Measurements from ENCODE around the gene PMEL. TPM values are rescaled to one million over a fixed set of nuclear protein-coding genes. Genes with fewer than 3 reads are reported as not detected.
A peak's percentile ranks its signal among the peaks of the same experiment; 100 is the strongest.
"Not testable (repeated sequence)": the region's sequence is repeated elsewhere in the genome, so short reads cannot be mapped to it uniquely, and the experiment has no call there.

The PMEL gene
- total RNA-seq: 0.52 TPM

DNA sequence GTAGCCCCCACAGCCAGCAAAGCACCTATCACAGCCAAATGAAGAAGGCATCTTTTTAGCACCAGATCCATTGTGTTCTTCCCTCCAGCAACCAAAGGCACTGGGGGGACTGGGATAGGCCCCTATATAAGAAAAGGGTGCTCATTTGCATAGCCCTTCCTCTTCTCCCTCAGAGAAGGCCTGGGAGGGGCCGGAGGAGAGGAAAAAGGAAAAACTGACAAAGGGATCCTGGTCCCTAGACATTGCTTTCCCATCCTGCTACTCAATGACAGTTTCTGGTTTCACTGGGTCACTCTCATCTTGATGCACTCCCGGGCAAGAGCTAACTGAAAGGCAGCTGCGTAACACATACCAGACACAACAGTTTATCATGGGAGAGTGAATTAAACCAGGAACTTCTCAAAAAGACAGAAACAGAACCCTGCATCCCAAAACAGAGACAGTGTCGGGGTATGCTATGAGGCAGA, at the start of gene PMEL:
TSS of gene PMEL (minus strand) at position 102 of the 467 bp plus-strand sequence. CDS start at position 71, 31 bp downstream.
- H3K27ac ChIP-seq (ENCODE audit: low read depth, low read length): peak within 1 kb of the TSS; percentile 61
- H3K27me3 ChIP-seq (ENCODE audit: control insufficient read depth in 3 of 3, insufficient read depth in 3 of 3, low read length in 3 of 3): no peaks in the 10 kb centered on the region
- no peaks in the 10 kb centered on the region for H3K9me3 ChIP-seq (ENCODE audit: control insufficient read depth in 3 of 3, low read length in 3 of 3)
- H3K4me1 ChIP-seq (ENCODE audit: control insufficient read depth in 3 of 3, insufficient read depth in 3 of 3, low read length in 3 of 3): peaks cover 9 to 14% (median 12%) of the 10 kb centered on the region in 3 donors
- peak within 1 kb of the TSS; percentile 63 to 82 (median 76) for H3K4me3 ChIP-seq (ENCODE audit: low read length in 3 of 3)
- H3K36me3 ChIP-seq (ENCODE audit: control insufficient read depth in 3 of 3, insufficient read depth in 3 of 3, low read length in 3 of 3): peaks cover 0 to 2% (median under 1%) of the 10 kb centered on the region in 3 donors
- peak within 1 kb of the TSS; percentile 73 to 86 (median 85) for H3K9ac ChIP-seq (ENCODE audit: low read depth in 1 of 3, low read length in 3 of 3)

DNA sequence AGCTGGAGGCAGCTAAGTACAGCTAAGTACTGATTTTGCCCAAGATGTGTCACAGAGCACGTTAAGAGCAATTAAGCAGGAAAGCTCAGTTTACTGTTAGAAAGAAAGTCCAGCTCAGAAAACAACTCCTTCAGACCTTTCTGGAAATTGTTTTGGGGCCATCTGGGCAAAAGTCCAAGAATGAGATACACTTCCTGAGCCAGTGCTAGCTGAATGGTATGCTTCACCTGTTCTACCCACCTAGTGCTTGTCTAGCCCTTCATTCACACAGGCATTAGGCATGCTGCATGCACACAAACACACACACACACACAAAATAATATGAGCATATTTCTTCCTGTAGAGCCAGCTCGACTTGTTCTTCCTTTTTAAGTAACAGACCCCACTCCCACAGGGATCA, 48.4 kb upstream of the PMEL start:
- no peaks in the 10 kb centered on the region for H3K27me3 ChIP-seq (ENCODE audit: control insufficient read depth in 3 of 3, insufficient read depth in 3 of 3, low read length in 3 of 3)
- H3K36me3 ChIP-seq (ENCODE audit: control insufficient read depth in 3 of 3, insufficient read depth in 3 of 3, low read length in 3 of 3): peaks cover 5 to 14% (median 5%) of the 10 kb centered on the region in 3 donors
- no peak overlapping the region for H3K4me3 ChIP-seq (ENCODE audit: low read length in 3 of 3)
- no peaks in the 10 kb centered on the region for H3K9me3 ChIP-seq (ENCODE audit: control insufficient read depth in 3 of 3, low read length in 3 of 3)
- H3K4me1 ChIP-seq (ENCODE audit: control insufficient read depth in 3 of 3, insufficient read depth in 3 of 3, low read length in 3 of 3): no peaks in the 10 kb centered on the region
- H3K9ac ChIP-seq (ENCODE audit: low read depth in 1 of 3, low read length in 3 of 3): no peak overlapping the region
- no peak overlapping the region for H3K27ac ChIP-seq (ENCODE audit: low read depth, low read length)

DNA sequence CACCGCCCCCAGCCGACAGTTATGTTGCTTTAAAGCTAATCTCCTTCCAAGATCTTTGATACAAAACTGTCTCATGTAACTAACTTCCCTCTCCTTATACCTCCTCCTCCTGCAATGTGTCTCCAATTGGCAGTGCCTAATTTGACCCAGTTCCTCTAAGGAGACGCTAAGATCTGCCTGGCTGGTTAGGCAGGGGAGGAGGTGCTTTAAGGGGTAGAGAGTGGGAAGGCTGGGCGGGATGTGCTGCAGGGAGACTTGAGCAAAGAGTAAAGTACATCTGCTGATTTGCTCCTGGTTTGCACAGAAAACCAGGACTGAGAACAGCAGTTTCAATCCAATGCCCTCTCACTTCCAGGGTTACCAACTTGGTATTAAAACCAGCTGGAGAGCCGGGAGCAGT, 47.6 kb upstream of the PMEL start:
- no peak overlapping the region for H3K9ac ChIP-seq (ENCODE audit: low read depth in 1 of 3, low read length in 3 of 3)
- no peaks in the 10 kb centered on the region for H3K27me3 ChIP-seq (ENCODE audit: control insufficient read depth in 3 of 3, insufficient read depth in 3 of 3, low read length in 3 of 3)
- H3K36me3 ChIP-seq (ENCODE audit: control insufficient read depth in 3 of 3, insufficient read depth in 3 of 3, low read length in 3 of 3): peaks cover 4 to 14% (median 5%) of the 10 kb centered on the region in 3 donors
- no peaks in the 10 kb centered on the region for H3K4me1 ChIP-seq (ENCODE audit: control insufficient read depth in 3 of 3, insufficient read depth in 3 of 3, low read length in 3 of 3)
- H3K4me3 ChIP-seq (ENCODE audit: low read length in 3 of 3): no peak overlapping the region
- H3K27ac ChIP-seq (ENCODE audit: low read depth, low read length): no peak overlapping the region
- H3K9me3 ChIP-seq (ENCODE audit: control insufficient read depth in 3 of 3, low read length in 3 of 3): no peaks in the 10 kb centered on the region

DNA sequence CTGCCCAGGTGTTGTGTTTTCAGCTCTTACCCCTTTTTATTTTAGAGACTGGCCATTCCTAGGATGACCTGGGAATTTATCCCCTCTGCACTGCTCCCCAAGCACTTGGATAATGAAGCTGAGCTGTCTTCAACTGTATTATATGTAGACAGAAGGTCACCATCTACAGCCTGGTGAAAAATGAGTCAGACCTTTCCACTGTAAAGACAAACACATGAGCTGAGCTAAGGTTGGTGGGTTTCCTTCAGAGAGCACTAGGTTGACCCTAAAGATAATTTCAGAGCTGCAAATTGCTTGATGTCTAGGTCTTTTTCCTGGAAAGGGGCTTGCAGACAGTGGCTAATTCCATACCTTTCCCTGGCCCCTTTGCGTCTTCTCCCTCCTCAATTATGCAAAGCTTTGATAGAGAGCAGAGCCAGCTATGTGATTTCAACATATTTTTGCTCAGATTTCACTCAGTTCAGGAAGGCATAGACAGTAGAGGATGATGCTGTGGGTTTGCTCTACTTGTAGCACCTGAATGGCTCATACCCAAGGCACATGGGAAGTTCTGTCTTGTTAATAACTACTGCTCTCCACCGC, 45.8 kb upstream of the PMEL start:
- peaks cover 2 to 9% (median 5%) of the 10 kb centered on the region in 3 donors for H3K4me1 ChIP-seq (ENCODE audit: control insufficient read depth in 3 of 3, insufficient read depth in 3 of 3, low read length in 3 of 3)
- no peaks in the 10 kb centered on the region for H3K27me3 ChIP-seq (ENCODE audit: control insufficient read depth in 3 of 3, insufficient read depth in 3 of 3, low read length in 3 of 3)
- no peaks in the 10 kb centered on the region for H3K9me3 ChIP-seq (ENCODE audit: control insufficient read depth in 3 of 3, low read length in 3 of 3)
- H3K4me3 ChIP-seq (ENCODE audit: low read length in 3 of 3): no peak overlapping the region
- no peak overlapping the region for H3K9ac ChIP-seq (ENCODE audit: low read depth in 1 of 3, low read length in 3 of 3)
- H3K27ac ChIP-seq (ENCODE audit: low read depth, low read length): no peak overlapping the region
- peaks cover 3 to 9% (median 4%) of the 10 kb centered on the region in 3 donors for H3K36me3 ChIP-seq (ENCODE audit: control insufficient read depth in 3 of 3, insufficient read depth in 3 of 3, low read length in 3 of 3)

DNA sequence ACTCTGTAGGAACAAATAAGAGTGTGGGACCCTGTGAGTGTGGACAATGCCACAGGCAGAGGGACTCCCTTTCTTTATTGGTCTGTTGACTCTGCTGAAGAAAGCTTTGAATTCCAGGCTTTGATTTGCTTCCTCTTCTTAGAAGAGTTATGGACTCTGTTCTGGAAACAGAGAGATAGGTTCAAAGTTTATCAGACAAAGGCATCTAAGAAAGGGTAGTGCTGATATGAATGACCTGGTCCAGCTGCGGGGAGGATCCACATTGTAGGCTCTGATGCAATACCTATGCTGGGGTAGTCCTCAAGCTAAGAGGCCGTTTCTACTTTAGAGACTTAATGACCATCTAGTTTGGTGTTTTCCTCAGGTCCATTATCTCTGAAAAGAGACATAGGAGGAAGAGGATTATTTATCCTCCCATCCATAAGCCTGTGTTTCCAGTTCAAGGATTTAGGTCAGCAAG, 44.3 kb upstream of the PMEL start:
- no peak overlapping the region for H3K9ac ChIP-seq (ENCODE audit: low read depth in 1 of 3, low read length in 3 of 3)
- H3K27me3 ChIP-seq (ENCODE audit: control insufficient read depth in 3 of 3, insufficient read depth in 3 of 3, low read length in 3 of 3): no peaks in the 10 kb centered on the region
- H3K27ac ChIP-seq (ENCODE audit: low read depth, low read length): no peak overlapping the region
- H3K4me3 ChIP-seq (ENCODE audit: low read length in 3 of 3): no peak overlapping the region
- no peaks in the 10 kb centered on the region for H3K9me3 ChIP-seq (ENCODE audit: control insufficient read depth in 3 of 3, low read length in 3 of 3)
- H3K4me1 ChIP-seq (ENCODE audit: control insufficient read depth in 3 of 3, insufficient read depth in 3 of 3, low read length in 3 of 3): peaks cover 2 to 9% (median 5%) of the 10 kb centered on the region in 3 donors
- H3K36me3 ChIP-seq (ENCODE audit: control insufficient read depth in 3 of 3, insufficient read depth in 3 of 3, low read length in 3 of 3): peaks cover 3 to 9% (median 4%) of the 10 kb centered on the region in 3 donors

DNA sequence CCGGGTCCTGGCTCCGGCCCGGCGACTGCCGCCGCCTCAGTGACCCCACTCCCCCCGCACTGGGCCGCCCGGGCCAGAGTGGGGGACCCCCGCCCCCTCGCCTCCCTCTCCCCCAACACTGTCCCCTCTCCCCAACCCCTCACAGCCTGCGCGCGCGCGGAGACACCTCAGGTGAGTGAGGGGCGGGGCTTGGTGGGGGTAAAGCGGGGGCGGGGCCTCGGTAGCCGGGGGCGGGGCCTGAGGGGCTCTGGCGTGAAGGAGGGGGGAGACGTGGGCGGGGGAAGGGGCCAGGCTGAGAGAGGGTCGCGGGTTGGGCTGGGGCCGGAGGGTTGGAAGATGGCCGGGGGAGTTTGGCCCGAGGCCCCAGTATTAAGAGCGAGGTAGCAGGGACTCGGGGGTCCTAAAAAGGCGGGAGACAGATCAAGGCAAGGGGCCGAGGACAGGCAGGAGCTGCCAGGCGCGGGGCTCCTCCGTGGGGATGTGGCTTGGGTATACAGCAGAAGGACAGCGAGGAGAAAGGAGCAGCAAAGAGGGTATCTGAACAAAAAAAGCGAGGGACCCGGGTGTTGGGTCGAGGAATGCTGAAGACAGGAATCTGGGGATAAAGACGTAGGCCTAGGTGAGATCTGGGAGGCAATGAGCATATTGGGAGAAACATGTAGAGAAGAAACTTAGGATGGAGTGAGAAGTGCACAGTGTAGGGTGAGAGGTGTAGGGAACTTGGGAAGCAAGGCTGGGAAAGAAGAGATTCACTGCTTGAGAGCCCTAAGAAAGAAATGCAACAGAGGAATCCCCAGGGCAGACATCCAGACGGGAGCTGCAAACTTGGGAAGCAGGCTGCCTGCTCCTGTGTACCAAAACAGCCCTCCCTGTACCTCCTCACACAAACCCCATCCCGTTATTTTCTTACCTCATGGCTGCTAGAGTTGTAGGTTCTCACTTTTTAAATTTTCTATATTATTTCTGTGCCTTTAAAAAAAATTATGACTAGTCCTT, 42.0 kb upstream of the PMEL start:
- H3K36me3 ChIP-seq (ENCODE audit: control insufficient read depth in 3 of 3, insufficient read depth in 3 of 3, low read length in 3 of 3): peaks cover 14 to 25% (median 18%) of the 10 kb centered on the region in 3 donors
- no peaks in the 10 kb centered on the region for H3K27me3 ChIP-seq (ENCODE audit: control insufficient read depth in 3 of 3, insufficient read depth in 3 of 3, low read length in 3 of 3)
- peaks cover 2 to 9% (median 5%) of the 10 kb centered on the region in 3 donors for H3K4me1 ChIP-seq (ENCODE audit: control insufficient read depth in 3 of 3, insufficient read depth in 3 of 3, low read length in 3 of 3)
- peak overlapping the region; percentile 75 to 90 (median 76) for H3K9ac ChIP-seq (ENCODE audit: low read depth in 1 of 3, low read length in 3 of 3)
- peak overlapping the region; percentile 79 for H3K27ac ChIP-seq (ENCODE audit: low read depth, low read length)
- no peaks in the 10 kb centered on the region for H3K9me3 ChIP-seq (ENCODE audit: control insufficient read depth in 3 of 3, low read length in 3 of 3)
- peak overlapping the region; percentile 92 to 97 (median 92) for H3K4me3 ChIP-seq (ENCODE audit: low read length in 3 of 3)

DNA sequence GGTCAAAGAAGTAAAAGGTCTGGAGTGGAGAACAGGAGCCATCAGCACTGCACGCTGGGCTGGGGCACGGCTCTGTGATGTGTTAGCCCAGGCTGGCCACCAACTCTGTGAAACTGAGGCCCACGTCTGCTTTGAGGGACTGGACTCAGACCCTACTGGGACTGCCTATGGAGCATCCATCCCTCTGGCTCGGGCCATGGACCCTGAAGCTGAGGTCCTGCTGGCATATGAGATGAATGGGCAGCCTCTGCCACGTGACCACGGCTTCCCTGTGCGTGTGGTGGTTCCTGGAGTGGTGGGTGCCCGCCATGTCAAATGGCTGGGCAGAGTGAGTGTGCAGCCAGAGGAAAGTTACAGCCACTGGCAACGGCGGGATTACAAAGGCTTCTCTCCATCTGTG, 38.4 kb upstream of the PMEL start:
- Histone ChIP-seq H3K4me3 (ENCODE audit: low read length in 3 of 3) (no peak overlapping the region), H3K36me3 (ENCODE audit: control insufficient read depth in 3 of 3, insufficient read depth in 3 of 3, low read length in 3 of 3) (peaks cover 20 to 23% (median 21%) of the 10 kb centered on the region in 3 donors), H3K9ac (ENCODE audit: low read depth in 1 of 3, low read length in 3 of 3) (no peak overlapping the region), H3K27ac (ENCODE audit: low read depth, low read length) (no peak overlapping the region), H3K9me3 (ENCODE audit: control insufficient read depth in 3 of 3, low read length in 3 of 3) (no peaks in the 10 kb centered on the region), H3K4me1 (ENCODE audit: control insufficient read depth in 3 of 3, insufficient read depth in 3 of 3, low read length in 3 of 3) (peaks cover 2 to 9% (median 5%) of the 10 kb centered on the region in 3 donors), H3K27me3 (ENCODE audit: control insufficient read depth in 3 of 3, insufficient read depth in 3 of 3, low read length in 3 of 3) (no peaks in the 10 kb centered on the region)

DNA sequence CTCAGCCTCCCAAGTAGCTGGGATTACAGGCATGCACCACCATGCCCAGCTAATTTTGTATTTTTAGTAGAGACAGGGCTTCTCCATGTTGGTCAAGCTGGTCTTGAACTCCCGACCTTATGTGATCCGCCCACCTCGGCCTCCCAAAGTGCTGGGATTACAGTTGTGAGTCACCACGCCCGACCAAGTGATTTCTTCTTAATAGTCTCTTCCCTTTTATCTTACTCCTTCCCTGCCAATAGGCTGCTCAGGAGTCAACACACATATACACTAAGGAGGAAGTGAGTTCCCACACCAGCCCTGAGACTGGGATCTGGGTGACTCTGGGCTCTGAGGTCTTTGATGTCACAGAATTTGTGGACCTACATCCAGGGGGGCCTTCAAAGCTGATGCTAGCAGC, 37.5 kb upstream of the PMEL start:
- H3K9ac ChIP-seq (ENCODE audit: low read depth in 1 of 3, low read length in 3 of 3); H3K4me3 ChIP-seq (ENCODE audit: low read length in 3 of 3); H3K9me3 ChIP-seq (ENCODE audit: control insufficient read depth in 3 of 3, low read length in 3 of 3); H3K27me3 ChIP-seq (ENCODE audit: control insufficient read depth in 3 of 3, insufficient read depth in 3 of 3, low read length in 3 of 3); H3K27ac ChIP-seq (ENCODE audit: low read depth, low read length): not testable (repeated sequence)
- Histone ChIP-seq H3K36me3 (ENCODE audit: control insufficient read depth in 3 of 3, insufficient read depth in 3 of 3, low read length in 3 of 3) (peaks cover 20 to 23% (median 21%) of the 10 kb centered on the region in 3 donors), H3K4me1 (ENCODE audit: control insufficient read depth in 3 of 3, insufficient read depth in 3 of 3, low read length in 3 of 3) (peaks cover 4 to 11% (median 5%) of the 10 kb centered on the region in 3 donors)

DNA sequence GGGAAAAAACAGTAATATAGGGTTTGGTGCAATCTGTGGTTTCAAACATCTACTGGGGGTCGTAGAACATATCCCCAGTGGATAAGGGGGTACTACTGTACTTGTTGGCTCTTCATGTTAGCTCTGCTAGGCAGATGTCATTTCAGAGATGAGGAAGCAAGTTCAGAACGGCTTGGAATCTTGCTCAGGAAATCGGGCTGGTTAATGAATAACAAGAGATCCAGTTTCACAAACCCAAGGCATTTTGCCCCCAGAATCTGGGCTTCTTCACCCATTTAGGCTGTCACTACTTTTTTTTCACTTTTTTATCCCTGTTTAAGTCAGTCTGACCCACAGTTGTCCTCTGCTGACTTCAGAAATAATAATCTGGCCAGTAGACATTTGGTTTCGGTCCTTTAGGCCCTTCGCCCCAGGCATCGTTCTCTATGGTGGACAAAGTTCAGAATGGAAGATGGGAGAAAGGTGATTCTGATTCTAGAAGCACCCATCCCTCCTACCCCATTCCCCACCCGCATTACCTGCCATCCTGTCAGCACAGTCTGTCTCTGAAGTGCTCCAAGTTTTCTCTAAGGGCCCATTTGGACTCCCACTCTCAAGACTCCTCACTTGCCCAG, 35.8 kb upstream of the PMEL start:
- Histone ChIP-seq H3K9ac (ENCODE audit: low read depth in 1 of 3, low read length in 3 of 3) (peak overlapping the region in 1 of 3 donors; percentile 58), H3K27me3 (ENCODE audit: control insufficient read depth in 3 of 3, insufficient read depth in 3 of 3, low read length in 3 of 3) (no peaks in the 10 kb centered on the region), H3K4me3 (ENCODE audit: low read length in 3 of 3) (no peak overlapping the region), H3K27ac (ENCODE audit: low read depth, low read length) (peak overlapping the region; percentile 60), H3K4me1 (ENCODE audit: control insufficient read depth in 3 of 3, insufficient read depth in 3 of 3, low read length in 3 of 3) (peaks cover 8 to 15% (median 14%) of the 10 kb centered on the region in 3 donors), H3K36me3 (ENCODE audit: control insufficient read depth in 3 of 3, insufficient read depth in 3 of 3, low read length in 3 of 3) (peaks cover 20 to 23% (median 21%) of the 10 kb centered on the region in 3 donors), H3K9me3 (ENCODE audit: control insufficient read depth in 3 of 3, low read length in 3 of 3) (no peaks in the 10 kb centered on the region)
